HT1080 (cell line): ENCODE data around the gene HMGN4. TPM values are rescaled to one million over a fixed set of nuclear protein-coding genes. Genes with fewer than 3 reads are reported as not detected.
A peak's percentile ranks its signal among the peaks of the same experiment; 100 is the strongest.
"Not testable (repeated sequence)": the region's sequence is repeated elsewhere in the genome, so short reads cannot be mapped to it uniquely, and the experiment has no call there.

Experiments
- DNase-seq: peaks from one replicate; pipeline ENCODE4 v3.0.0-alpha.2; 2015; ENCODE audit warnings: low read depth
- total RNA-seq: library from RNA; depleted of rRNA; stranded (reverse); fragments of >200 nt; shearing (Covaris generic); gene quantifications from 2 replicates; pipeline ENCODE4 v1.2.3, GENCODE V29; 2014

Gene HMGN4
- total RNA-seq, 1 experiment from 2014 or later = 75.1 TPM

GRCh38 chr6:26547363-26547762 lies 9.2 kb downstream of the HMGN4 start:
- not testable (repeated sequence) for DNase-seq

DNA sequence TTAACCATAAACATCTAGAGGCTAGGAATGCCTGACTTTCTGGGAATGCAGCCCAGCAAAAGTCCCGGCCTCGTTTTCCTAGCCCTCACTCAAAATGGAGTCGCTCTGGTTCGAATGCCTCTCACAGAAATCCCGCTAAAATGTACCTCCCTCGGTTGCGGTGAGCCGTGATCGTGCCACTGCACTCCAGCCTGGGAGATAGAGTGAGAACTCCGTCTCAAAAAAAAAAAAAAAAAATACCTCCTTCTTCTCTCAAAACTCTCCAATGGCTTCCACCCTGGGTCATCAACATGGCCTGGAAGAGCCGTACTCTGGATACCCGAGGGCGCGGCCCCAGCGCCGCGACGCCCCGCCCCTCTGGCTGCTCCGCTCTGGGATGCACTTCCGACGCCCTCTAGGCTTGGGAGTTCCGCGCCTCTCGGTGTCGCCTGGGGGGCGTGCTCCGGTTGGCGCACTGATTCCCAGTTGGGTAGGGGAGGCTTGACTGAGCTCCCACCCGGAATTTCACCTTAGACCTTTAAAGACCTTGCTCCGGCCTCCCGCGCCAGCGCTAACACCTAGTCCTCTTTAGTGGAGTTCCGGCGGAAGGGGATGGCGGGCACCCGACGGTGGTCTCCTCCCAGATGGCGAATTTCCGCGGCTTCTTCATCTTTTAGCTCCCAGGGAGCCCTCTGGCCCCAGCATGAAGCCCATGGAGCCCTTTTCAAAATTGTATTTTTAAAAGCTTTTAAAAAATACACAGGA lies 12.3 kb downstream of the HMGN4 start:
- DNase-seq = peak; percentile 50

GRCh38 chr6:26552205-26552604 lies 14.0 kb downstream of the HMGN4 start:
- DNase-seq = no peak

DNA sequence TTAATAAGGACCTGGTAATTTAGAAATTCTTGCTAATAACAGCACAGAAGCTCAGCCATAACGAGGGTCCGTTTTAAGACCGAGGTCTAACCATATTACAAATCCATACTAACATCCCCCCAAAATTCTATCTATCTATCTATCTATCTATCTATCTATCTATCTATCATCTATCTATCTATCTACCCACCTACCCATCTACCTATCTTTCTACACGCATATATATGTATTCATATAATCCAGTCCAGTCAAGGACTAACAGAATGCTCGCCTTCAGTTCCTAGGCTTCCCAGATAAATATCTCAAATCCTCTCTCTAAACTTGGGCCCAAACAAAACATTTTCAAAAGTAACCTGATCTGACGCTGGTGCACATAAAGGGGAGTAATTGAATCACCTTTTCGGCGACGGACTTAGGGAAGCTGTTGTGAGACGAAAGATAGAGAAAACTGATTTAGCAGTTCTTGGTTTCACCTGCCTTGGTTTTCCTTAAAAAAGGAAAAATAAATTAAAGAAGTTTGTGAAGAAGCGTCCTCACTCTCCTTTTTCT lies 14.5 kb downstream of the HMGN4 start:
- no peak for DNase-seq

DNA sequence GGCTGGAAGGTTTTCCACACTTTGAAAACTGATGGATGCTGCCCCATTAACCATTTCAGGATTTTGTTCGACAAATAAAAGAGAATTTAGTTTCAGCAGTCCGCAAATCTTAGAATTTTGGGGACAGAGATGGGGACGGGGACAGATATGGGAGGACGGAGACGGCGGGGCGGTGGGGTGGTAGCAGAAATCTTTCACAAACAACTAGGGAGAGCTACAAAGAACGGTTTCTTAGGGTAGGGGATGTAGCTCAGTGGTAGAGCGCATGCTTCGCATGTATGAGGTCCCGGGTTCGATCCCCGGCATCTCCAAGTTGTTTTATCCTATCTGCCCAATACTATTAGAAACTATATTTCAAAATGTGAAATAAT lies 15.1 kb downstream of the HMGN4 start:
- peak; percentile 81 for DNase-seq

DNA sequence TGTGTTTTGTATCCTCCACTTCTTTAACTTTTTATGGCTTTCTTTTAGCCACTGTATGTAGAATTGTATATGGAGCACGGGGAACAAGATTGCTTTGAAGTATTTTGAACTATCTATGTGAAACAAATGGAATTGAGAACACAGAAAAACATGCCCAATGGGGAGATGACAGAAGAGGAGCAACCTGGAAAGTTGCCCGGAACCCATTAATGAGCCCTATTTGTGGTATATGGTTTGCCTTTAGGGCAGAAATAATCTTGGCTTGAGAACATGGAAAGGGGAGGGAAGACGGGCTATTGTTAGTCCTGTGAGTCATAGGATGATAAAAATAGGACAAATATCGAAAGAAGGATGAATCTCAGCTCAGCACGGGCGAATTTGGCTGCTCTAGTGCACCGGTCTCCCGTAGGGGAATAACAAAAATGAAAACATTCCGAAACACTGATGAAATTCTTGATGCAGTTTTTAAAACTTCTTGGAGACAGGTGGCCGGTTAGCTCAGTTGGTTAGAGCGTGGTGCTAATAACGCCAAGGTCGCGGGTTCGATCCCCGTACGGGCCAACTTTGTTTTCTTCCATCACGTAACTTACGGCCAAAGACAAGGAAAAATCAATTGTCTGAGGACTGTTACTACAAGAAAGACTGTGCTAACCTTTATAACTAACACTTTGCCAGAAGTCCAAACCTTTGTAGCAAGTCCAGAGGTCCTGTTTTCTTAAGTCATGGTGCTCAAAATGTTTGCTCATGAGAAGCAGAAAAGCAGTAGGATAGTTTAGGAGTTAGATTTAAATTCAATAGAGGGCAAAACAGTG lies 15.7 kb downstream of the HMGN4 start:
- peak; percentile 90 for DNase-seq

- no peak for DNase-seq
Measured at GRCh38 chr6:26554447-26554696, 16.2 kb downstream of the HMGN4 start.

GRCh38 chr6:26554697-26555504 lies 16.7 kb downstream of the HMGN4 start:
- peak; percentile 86 for DNase-seq

DNA sequence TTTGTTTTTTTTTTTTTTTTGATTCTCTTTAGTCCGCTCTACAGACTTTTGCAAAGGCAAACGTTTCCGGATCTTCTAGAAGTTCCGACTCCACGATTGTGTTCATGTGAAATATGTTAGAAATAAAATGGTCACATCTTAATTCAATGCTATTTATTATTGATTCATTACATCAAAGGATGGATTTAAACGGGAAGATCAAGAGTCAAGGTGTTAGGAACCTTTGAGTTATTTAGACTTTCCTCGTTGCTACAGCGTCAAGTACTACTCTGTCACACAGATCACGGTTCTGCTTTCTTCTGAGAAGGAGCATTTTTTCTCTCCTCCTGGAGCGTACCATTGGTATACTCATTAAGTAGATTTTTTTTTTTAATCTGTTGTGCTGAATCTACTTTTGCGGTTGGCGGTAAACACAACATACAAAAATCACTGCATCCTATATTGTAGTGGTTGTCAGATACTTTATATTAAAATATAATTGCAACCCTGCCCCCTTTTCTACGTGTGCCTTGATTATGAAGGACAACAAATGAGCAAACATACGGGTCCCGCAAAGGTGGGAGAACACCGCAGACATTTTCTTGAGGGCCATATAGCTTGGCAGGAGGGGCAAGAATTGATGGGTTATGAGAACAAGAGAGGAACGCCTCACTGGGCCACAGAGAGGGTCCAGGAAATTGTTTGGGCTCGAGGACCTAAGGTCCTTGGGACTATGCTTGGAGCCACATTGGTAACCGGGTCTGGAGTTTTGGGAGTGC lies 17.5 kb downstream of the HMGN4 start:
- no peak for DNase-seq

GRCh38 chr6:26556263-26557070 lies 18.3 kb downstream of the HMGN4 start:
- peak; percentile 97 for DNase-seq

DNA sequence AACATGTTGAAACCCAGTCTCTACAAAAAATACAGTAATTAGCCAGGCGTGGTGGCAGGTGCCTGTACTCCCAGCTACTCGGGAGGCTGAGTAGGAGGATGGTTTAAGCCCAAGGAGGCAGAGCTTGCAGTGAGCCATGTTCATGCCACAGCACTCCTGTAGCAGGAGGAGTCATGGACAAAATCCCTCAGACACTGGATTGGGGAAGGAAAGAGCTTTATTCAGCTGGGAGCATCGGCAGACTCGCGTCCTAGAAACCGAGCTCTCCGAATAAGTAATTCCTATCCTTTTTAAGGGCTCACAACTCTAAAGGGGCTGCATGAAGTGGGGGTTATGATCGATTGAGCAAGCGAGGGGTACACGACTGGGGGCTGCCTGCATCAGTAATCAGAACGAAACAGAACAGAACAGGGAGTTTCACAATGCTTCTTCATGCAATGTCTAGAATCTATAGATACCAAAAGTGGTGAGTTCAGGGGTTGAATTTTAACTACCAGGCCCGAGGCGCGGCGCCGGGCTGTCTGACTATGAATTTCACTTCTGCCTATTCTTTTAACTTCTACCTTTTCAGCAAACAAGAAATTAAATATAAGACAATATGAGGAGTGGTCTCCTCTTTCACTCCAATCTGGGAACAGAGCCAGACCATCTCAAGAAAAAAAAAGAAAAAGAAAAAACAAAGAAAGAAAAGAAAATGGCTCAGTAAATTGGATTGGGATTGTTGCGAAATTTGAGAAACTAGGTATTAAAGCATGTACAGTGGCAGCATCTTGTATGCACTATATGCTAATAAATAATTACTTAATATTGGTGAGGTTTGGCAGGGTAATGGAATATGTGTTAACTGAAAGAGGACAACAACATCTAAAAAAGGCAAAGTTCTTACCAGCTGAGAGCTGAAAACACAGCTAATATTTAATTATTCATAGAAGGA lies 23.6 kb downstream of the HMGN4 start:
- DNase-seq = no peak

DNA sequence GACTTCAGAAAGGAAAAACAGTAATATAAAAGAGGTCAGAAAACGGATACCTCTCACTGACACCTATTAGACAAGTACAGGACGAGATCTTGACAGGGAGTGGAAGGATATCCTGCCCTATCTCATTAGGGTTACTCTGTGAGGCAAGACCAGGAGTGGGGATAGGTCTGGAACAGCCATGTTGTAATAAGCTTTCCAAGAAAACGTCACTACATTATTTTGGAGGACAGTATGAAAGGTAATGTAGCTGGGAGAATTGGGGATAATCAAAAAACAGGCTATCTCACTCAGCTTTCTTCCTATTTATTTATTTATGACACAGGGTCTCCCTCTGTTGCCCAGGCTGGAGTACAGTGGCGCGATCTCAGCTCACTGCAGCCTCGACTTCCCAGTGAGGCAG lies 25.3 kb downstream of the HMGN4 start:
- DNase-seq = no peak

GRCh38 chr6:26568601-26569432 lies 30.7 kb downstream of the HMGN4 start:
- DNase-seq = peak; percentile 84

DNA sequence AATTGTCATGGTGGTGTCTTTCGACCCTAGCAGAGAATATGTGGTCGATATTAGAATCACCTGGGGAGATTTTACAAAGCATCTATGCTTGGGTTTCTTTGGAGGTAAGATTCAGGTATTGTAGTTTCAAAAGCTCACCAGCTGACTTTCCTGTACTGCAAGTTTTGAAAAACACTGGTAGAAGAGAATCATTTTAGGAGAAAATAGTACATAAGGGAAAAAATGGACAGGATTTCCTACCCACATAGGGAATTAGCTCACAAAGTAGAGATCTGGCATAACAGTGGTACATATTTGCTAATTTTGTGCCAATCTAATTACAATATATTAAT lies 31.2 kb downstream of the HMGN4 start:
- no peak for DNase-seq

DNA sequence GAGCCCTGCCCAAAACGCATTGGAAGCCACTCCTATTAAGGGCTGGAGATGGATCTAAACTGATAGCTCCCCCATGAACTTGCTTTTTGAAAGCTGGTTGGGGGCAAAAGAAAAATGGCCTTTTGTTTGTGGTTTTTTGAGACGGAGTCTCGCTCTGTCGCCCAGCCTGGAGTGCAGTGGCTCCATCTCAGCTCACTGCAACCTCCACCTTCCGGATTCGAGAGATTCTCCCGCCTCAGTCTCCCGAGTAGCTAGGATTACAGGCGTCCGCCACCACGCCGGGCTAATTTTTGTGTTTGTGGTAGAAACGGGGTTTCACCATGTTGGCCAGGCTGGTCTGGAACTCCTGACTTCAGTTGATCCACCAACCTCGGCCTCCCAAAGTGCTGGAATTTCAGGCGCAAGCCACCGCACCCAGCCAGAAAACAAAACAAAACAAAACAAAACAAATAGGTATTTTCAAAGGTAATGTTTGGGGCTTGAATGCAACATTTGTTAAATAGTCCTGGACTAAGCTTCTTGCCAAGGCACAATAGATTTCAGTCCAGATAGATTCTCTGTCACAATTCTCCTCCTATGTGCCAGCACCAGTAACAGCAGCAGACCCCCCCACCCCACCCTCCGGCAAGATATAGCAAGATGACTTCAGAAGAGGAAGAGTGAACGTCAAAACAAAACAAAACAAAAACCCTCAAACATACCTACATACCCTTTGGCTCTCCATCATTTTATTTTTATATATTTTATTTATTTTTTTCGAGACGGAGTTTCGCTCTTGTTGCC lies 32.1 kb downstream of the HMGN4 start:
- DNase-seq = no peak

GRCh38 chr6:26571592-26572296 lies 33.6 kb downstream of the HMGN4 start:
- peak; percentile 95 for DNase-seq

GRCh38 chr6:26575494-26575939 lies 37.4 kb downstream of the HMGN4 start:
- peak; percentile 93 for DNase-seq
